HAP-1 (cell line): ENCODE data around the gene PCID2.
"Not testable (repeated sequence)": the region's sequence is repeated elsewhere in the genome, so short reads cannot be mapped to it uniquely, and the experiment has no call there.

Source experiments
- DNase-seq, 2 experiments: peaks; one replicate each; pipeline ENCODE4 v3.0.0-alpha.2; 2016 to 2020; ENCODE audit warnings: low spot score in 2 of 2
- H3K27me3 ChIP-seq: fragments of 250-450 bp; sonication (Bioruptor Pico); 2 replicates; pipeline ENCODE4 v1.5.1; 2020; ENCODE audit warnings: low read depth, mild to moderate bottlenecking, moderate library complexity
- H3K36me3 ChIP-seq: fragments of 250-450 bp; sonication (Bioruptor Pico); replicated peaks from 2 replicates; pipeline ENCODE4 v1.5.1; 2020; ENCODE audit warnings: mild to moderate bottlenecking
- H3K4me1 ChIP-seq: fragments of 250-450 bp; sonication (Bioruptor Pico); 2 replicates; pipeline ENCODE4 v1.5.1; 2020; ENCODE audit warnings: mild to moderate bottlenecking
- H3K4me3 ChIP-seq: fragments of 250-450 bp; sonication (Bioruptor Pico); 2 replicates; pipeline ENCODE4 v1.5.1; 2020; ENCODE audit warnings: mild to moderate bottlenecking, moderate library complexity
- H3K9me3 ChIP-seq: fragments of 250-450 bp; sonication (Bioruptor Pico); 2 replicates; pipeline ENCODE4 v1.5.1; 2020; ENCODE audit warnings: mild to moderate bottlenecking, moderate library complexity
- in situ Hi-C: fragments of 300-500 bp; cut with MboI; formaldehyde crosslinking; loops from 3 replicates; pipeline ENCODE4 v1.14.3; 2020; ENCODE audit warnings: low sequenced_read_pairs, inconsistent platforms, mixed read lengths

The PCID2 gene

DNA sequence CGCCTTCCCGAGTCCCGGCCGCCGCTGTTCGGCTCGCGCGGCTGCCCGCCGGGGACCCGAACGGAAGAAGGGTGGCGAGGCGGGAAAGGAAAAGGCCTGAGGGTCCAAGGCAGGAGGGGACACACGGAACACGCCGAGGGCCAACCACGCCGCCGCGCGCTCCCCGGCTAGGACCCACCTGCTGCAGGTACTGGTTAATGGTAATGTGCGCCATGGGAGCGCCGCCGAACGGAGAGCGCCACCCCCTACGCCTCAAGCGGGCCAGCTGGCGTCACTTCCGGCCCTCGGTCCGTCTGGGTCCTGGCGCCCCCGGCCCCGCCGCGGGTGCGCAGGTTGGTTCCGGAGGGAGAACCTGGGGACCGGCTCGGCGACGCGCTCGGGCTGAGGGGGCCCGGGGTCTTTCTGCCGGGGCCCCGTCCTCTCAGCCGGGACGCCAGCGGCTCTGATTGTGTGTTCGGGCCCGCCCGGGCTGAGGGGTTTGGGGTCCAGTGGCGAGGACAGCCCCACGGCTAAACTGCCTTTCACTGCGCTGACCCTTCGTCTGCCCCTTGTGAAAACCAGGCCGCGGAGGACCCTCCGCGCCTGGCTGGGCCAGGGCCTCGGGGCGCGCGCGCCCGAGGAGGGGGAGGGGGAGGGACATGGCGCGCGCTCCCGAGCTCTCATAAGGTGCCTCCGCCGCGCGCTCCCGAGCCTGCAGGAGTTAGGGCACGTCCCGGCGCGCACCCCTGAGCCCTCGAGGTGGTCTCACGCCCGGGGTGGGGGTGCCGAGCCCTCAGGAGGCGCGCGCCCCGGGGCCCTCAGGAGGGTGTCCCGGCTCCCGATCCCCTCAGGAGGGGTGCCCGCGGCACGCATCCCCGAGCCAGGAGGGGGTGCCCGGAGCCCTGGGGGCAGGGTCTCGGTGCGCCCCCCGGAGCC is at the start of gene PCID2:
PCID2 (minus strand) TSS at position 249 of the 915 bp plus-strand sequence; CDS start at position 214, 35 bp downstream.
- Histone ChIP-seq H3K9me3 (no peaks in the 10 kb centered on the region), H3K4me3 (peak within 1 kb of the TSS; percentile 98), H3K27me3 (no peaks in the 10 kb centered on the region), H3K4me1 (peaks cover 21% of the 10 kb centered on the region), H3K36me3 (peaks cover 47% of the 10 kb centered on the region)
- peak; percentile 77 to 93 for DNase-seq
- in situ Hi-C loops, result no loop called here

DNA sequence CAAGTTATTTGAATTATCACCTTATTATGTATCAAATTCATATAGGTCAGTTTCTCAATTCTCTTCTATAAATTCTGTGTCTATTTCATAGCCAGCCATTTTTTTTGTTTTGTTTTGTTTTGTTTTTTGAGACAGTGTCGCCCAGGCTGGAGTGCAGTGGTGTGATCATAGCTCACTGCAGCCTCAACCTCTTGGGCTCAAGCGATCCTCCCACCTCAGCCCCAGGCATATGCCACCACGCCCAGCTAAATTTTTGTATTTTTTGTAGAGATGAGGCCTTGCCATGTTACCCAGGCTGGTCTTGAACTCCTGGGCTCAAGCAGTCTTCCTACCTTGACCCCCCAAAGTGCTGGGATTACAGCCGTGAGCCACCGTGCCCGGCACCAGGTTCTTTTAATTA is 49.4 kb upstream of the PCID2 start:
- in situ Hi-C loops, DNase-seq, H3K4me1 ChIP-seq, H3K27me3 ChIP-seq, H3K9me3 ChIP-seq, H3K4me3 ChIP-seq: not testable (repeated sequence)
- H3K36me3 ChIP-seq, result peaks cover 37% of the 10 kb centered on the region

DNA sequence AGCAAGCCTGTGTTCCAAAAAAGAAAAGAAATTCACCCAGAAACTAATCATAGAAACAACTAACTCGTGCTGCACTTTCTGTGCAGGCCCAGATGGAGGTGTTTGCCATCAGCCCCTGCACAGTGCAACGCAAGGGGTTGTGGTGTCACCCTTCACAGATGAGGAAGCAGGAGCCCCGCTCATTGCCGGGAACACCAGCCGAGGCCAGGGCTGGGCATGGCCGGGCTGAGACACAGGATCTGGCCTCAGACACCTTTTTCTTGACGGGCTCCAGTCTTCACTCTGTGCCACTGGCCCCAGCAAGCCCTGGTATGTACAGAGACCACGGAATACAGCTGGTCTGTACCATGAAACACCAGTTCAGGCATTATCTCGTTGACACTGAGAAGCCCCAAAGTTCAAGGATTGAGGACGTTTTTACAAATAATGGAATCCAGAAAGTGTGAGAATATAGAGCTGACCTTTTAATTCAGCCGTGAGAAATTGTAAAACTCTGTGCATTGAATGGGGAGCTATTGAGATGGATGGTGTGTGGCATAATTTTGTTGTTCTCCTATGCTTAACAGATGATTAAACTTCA is 44.1 kb upstream of the PCID2 start:
- Histone ChIP-seq H3K4me3 (no peak overlapping the region), H3K4me1 (no peaks in the 10 kb centered on the region), H3K27me3 (no peaks in the 10 kb centered on the region), H3K9me3 (no peaks in the 10 kb centered on the region), H3K36me3 (peaks cover 56% of the 10 kb centered on the region)
- no peak for DNase-seq
- in situ Hi-C loops, result no loop called here

DNA sequence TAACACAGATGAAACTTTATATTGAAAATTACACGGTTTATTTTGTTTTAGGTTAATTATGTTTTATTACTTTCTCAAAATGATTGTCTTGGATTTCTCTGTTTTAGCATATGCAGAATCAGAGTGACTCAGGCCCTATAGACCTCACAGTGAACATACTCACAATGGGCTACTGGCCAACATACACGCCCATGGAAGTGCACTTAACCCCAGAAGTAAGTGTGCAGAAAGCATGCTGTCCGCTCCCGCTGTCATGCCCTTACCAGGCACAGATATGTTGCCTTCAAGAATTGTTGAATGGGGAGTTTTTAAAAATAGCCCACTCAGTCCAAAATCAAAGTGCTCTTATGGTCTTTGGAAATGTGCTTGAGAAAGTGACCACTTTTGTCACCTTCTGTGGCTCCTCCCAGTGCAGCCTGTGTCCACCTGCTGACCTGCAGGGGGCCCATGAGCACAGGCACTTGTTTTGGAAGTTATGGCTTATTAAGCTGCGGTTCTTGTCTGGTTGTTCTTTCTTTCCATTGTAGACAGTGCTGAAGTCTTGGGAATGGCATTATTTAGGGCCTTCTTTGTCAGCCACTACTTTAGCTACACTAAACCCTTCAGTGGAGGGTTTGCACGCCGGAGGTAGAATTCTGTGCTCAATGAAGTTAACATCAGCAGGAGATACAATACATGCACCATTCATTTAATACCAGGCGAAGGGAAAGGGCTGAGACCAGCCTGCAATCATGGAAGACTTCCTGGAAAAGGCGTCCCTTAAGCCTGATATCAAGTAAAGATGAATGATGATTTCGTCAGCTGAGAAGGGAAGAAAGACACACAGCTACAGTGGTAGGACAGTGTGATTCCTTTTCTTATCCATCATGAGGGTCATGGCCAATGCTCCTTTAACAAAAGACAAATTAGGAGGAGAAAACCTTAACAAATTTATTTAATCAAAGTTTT is 37.7 kb upstream of the PCID2 start:
- no peaks in the 10 kb centered on the region for H3K4me1 ChIP-seq
- no peak overlapping the region for H3K4me3 ChIP-seq
- H3K9me3 ChIP-seq, result no peaks in the 10 kb centered on the region
- H3K36me3 ChIP-seq, result peaks cover 58% of the 10 kb centered on the region
- no peaks in the 10 kb centered on the region for H3K27me3 ChIP-seq
- no peak for DNase-seq
- in situ Hi-C loops, result no loop called here

DNA sequence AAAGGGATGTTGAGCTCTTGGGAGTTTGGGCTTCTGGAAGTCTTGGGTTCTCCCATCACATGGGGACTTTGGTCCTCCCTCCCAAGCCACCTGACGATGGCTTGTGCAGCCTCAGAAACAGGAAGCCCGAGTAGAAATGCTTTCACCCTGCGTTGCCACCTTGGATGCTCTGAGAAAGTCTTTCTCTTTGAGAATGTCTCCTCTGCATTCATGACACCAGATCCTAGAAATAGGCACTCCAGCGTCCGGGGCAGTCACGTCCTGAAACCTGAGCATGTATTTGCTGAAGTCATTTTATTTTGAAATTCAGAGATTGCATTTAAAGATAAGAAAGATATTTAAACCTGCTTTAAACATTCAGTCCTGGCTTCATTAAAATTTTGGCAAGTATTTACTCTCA is 35.4 kb upstream of the PCID2 start:
- H3K9me3 ChIP-seq, result no peaks in the 10 kb centered on the region
- in situ Hi-C loops, result no loop called here
- no peak overlapping the region for H3K4me3 ChIP-seq
- no peaks in the 10 kb centered on the region for H3K4me1 ChIP-seq
- H3K27me3 ChIP-seq, result no peaks in the 10 kb centered on the region
- no peak for DNase-seq
- H3K36me3 ChIP-seq, result peaks cover 49% of the 10 kb centered on the region

DNA sequence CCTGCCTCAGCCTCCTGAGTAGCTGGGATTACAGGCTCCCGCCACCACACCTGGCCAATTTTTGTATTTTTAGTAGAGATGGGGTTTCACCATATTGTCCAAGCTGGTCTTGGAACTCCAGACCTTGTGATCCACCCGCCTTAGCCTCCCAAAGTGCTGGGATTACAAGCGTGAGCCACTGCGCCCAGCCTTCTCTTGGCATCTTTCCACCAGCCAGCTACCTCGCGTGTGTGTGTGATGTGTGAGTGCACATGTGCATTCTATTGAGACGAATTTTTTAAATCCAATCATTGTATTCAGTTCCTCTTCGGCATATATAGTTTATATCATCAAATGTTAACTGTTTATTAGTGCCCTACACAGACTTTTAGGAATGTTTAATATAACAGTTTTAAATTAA is 33.2 kb upstream of the PCID2 start:
- DNase-seq, H3K9me3 ChIP-seq, H3K27me3 ChIP-seq, H3K4me3 ChIP-seq, in situ Hi-C loops, H3K4me1 ChIP-seq: not testable (repeated sequence)
- H3K36me3 ChIP-seq, result peaks cover 52% of the 10 kb centered on the region

DNA sequence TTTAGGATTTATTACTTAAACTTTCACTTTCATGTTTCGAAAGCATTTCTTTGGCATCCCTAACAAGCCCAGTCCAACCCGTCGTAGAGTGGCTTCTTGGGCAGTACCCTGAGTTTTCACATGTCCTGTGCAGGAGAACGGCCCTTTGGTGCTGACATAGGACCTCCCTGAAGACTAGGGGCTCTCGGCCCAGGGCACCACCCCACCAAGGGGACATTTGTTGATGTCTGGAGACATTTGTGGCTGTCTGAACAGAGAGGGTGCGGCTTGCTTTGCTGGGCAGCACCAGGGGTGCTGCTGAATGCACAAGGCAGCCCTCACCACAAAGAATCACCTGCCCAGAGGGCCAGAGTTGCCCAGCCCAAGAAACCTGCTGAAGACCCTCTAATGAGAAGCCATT is 31.5 kb upstream of the PCID2 start:
- Histone ChIP-seq H3K4me1 (no peaks in the 10 kb centered on the region), H3K36me3 (peaks cover 38% of the 10 kb centered on the region), H3K9me3 (no peaks in the 10 kb centered on the region), H3K4me3 (no peak overlapping the region), H3K27me3 (no peaks in the 10 kb centered on the region)
- in situ Hi-C loops, result no loop called here
- no peak for DNase-seq

DNA sequence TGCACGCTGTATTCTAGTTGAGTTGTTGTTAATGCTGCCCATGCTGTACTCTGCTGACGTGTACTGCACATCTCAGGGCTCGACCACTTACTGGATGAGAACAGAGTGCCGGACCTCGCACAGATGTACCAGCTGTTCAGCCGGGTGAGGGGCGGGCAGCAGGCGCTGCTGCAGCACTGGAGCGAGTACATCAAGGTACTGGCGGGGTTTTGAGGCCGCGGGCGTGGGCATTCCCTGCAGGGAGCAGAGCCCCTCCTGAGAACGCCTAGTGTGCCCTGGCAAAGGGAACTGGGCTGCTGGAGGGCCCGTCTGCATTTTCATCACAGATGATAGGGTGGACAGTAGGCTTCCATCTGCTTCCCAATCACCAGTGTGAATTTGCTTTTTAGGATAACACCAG is 30.9 kb upstream of the PCID2 start:
- H3K36me3 ChIP-seq, result peaks cover 35% of the 10 kb centered on the region
- in situ Hi-C loops, result no loop called here
- no peaks in the 10 kb centered on the region for H3K9me3 ChIP-seq
- H3K4me3 ChIP-seq, result no peak overlapping the region
- no peak for DNase-seq
- H3K27me3 ChIP-seq, result no peaks in the 10 kb centered on the region
- no peaks in the 10 kb centered on the region for H3K4me1 ChIP-seq

DNA sequence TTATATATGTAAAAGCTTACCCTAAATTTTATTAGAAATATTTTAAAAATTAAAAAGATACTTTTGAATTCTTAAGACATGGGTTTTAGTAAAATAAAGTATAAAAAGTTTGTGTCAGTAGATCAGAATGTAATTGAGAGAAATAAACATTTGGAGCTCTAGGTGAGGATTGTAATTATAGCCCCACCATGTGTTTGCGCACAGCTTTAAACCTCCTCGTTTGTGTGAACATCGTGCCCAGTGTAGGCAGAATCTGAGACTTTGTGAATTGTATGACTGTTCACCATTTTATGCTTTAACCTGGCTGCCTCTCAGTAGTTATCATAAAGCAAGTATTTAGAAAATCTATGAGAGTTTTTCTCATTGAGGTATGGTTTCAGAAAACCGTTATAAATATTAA is 30.1 kb upstream of the PCID2 start:
- in situ Hi-C loops, result no loop called here
- Histone ChIP-seq H3K27me3 (no peaks in the 10 kb centered on the region), H3K36me3 (peaks cover 36% of the 10 kb centered on the region), H3K4me3 (no peak overlapping the region), H3K4me1 (no peaks in the 10 kb centered on the region), H3K9me3 (no peaks in the 10 kb centered on the region)
- DNase-seq, result no peak

DNA sequence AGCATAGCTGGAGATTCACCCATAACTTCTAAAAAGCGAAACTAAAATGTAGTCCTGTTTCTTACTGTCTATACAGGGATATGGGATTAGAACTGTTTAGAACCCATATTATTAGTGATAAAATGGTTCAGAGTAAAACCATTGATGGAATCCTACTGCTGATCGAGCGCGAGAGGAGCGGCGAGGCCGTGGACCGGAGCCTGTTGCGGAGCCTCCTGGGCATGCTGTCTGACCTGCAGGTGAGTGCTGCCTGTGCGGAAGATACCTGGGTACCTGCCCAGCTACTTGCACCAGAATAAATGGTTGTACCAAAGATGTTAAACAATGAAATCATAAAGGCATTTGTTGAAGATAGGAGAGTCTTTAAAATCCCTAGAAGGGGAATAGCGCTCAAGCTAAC is 24.6 kb upstream of the PCID2 start:
- Histone ChIP-seq H3K27me3 (no peaks in the 10 kb centered on the region), H3K4me1 (no peaks in the 10 kb centered on the region), H3K9me3 (no peaks in the 10 kb centered on the region), H3K36me3 (peaks cover 40% of the 10 kb centered on the region), H3K4me3 (no peak overlapping the region)
- no peak for DNase-seq
- in situ Hi-C loops, result no loop called here

DNA sequence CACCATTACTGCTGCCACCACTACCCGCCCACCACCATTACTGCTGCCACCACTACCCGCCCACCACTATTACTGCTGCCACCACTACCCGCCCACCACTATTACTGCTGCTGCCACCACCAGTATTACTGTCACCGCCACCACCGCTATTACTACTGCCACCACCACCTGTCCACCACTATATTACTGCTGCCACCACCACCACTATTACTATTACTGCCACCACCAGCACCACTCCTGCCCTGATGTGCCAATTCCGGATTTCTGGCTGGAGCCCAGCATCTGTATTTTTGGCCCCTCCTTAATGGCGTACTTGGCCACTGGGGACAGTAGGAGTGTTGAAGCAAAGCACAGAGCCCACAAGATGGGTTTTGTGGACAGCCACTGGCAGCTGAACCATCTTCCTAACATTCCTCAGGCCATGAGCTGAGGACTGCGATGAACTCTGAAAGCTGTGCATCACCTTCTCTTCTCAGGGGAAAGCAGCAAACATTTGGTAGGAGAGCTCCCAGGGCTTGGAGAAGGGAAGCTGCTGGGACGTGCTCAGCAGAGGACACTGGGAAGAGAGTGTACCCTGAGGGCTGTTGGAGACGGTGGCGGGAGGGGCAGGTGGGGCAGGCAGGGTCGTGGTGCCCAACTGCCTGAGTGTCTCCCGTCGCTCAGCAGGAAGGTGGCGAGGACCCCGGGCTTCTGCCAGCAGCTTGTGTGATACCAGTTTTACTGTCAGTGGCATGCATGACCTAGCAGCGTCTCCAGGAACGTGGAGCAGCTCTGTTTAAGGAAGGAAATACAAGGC is 23.9 kb upstream of the PCID2 start:
- H3K4me1 ChIP-seq, result no peaks in the 10 kb centered on the region
- H3K9me3 ChIP-seq, result no peaks in the 10 kb centered on the region
- no peaks in the 10 kb centered on the region for H3K27me3 ChIP-seq
- peaks cover 35% of the 10 kb centered on the region for H3K36me3 ChIP-seq
- H3K4me3 ChIP-seq, result no peak overlapping the region
- in situ Hi-C loops, result no loop called here
- DNase-seq, result no peak

DNA sequence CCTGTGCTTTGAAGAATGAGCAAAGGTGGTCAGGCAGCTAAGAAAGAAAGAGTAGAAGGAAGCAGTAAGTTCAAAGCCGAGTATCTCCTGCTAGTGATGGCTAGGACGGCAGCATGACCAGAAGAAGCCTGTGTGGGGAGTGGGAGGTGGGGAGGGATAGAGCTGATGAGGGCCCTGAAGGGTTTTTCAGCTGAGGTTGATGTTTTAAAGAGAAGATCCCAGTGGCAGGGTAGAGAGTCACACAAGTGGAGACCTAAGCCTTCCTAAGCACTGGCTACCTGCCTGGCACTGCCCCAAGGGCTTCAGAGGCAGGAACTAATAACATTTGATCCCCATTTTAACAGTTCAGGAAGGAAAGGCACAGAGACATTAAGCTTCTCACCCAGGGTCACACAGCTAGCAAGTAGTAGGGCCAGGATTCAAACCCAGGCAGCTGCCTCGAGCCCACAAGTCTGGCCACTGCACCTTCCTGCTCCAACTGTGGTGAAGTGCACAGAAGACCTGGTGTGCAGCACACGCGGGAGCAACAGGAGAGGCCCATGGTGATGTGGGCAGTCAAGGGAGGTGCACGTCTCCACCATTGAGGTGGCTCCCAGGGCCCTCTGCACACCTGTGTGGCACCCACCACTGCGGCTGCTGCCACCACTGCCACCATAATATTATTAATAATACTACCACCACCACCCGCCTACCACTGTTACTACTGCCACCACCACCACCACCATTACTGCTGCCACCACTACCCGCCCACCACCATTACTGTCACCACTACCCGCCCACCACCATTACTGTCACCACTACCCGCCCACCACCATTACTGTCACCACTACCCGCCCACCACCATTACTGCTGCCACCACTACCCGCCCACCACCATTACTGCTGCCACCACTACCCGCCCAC is 23.1 kb upstream of the PCID2 start:
- no peaks in the 10 kb centered on the region for H3K27me3 ChIP-seq
- H3K9me3 ChIP-seq, result no peaks in the 10 kb centered on the region
- H3K36me3 ChIP-seq, result peaks cover 35% of the 10 kb centered on the region
- in situ Hi-C loops, result no loop called here
- no peak overlapping the region for H3K4me3 ChIP-seq
- DNase-seq, result no peak
- no peaks in the 10 kb centered on the region for H3K4me1 ChIP-seq
